Ovary (tissue), 3 donors: ENCODE data around the gene PPP2R5C.

Source experiments
- EP300 ChIP-seq: sonication (generic); formaldehyde crosslinking; IDR thresholded peaks from one replicate; pipeline ENCODE4 v1.6.1; 2017; ENCODE audit warnings: antibody characterized with exemption
- POLR2A ChIP-seq: fragments of 450-650 bp; IDR thresholded peaks from one replicate; pipeline ENCODE4 v1.6.1; 2017; ENCODE audit warnings: antibody characterized with exemption, mild to moderate bottlenecking, moderate library complexity
- TF ChIP-seq, protein P1 (sequence below), 3 donors: fragments of 450-650 bp in 2 of 3; fragments of 200-600 bp in 1 of 3; IDR thresholded peaks; one replicate each; pipeline versions ENCODE4 v1.5.1 to v1.8.0; 2016 to 2022; ENCODE audit warnings: antibody characterized with exemption in 3 of 3, mild to moderate bottlenecking in 1 of 3
- donor health status: DM: no; HTN: no; CAD: no.

DNA sequence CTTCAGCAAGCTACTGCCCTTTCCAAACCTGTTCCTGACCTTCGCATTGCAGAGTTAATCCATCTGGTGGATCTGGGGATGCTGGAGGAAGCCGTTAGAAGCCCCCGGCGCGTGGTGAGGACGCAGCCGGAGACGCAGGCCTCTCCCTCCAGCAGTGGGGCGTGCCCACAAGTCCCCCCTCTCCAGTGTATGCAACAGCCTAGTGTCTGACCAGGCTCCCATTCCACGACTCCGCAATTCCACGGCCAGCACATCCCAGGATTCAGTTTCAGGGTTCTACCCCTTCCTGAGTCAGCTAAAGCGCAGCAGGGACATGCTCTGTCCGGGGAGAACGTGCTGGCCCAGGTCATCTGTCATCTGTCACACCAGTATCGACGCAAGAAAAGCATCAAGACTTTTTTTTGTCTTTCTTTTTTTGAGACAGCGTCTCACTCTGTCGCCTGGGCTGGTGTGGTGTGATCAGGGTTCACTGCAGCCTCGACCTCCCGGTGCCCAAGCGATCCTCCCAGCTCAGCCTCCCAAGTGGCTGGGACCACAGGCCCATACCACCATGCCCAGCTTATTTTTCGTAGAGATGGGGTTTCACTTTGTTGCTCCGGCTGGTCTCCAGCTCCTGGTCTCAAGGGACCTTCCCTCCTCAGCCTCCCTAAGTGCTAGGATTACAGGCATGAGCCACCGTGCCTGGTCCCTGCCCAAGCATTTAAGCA lies 194.8 kb downstream of the PPP2R5C start:
- TF ChIP-seq, protein P1, sequence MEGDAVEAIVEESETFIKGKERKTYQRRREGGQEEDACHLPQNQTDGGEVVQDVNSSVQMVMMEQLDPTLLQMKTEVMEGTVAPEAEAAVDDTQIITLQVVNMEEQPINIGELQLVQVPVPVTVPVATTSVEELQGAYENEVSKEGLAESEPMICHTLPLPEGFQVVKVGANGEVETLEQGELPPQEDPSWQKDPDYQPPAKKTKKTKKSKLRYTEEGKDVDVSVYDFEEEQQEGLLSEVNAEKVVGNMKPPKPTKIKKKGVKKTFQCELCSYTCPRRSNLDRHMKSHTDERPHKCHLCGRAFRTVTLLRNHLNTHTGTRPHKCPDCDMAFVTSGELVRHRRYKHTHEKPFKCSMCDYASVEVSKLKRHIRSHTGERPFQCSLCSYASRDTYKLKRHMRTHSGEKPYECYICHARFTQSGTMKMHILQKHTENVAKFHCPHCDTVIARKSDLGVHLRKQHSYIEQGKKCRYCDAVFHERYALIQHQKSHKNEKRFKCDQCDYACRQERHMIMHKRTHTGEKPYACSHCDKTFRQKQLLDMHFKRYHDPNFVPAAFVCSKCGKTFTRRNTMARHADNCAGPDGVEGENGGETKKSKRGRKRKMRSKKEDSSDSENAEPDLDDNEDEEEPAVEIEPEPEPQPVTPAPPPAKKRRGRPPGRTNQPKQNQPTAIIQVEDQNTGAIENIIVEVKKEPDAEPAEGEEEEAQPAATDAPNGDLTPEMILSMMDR (IDR thresholded peaks at IDR 0.05): no peak
- TF ChIP-seq POLR2A (no peak), EP300 (no peak)
